DOHH2 (cell line): ENCODE data around the gene CYP26A1.

Source experiments
- EZH2phosphoT487 ChIP-seq: fragments of 200-600 bp; sonication (generic); IDR thresholded peaks from 2 replicates; pipeline ENCODE4 v1.6.1; 2017; ENCODE audit warnings: borderline replicate concordance, mild to moderate bottlenecking, antibody characterized with exemption, low read length, moderate library complexity, mixed read lengths
- TF ChIP-seq, protein P1 (sequence below): fragments of 200-600 bp; sonication (generic); IDR thresholded peaks from one replicate; pipeline ENCODE4 v1.5.1; 2014; ENCODE audit warnings: antibody characterized with exemption, mild to moderate bottlenecking, low read depth, low read length; ENCODE audit not compliant: poor library complexity, severe bottlenecking

DNA sequence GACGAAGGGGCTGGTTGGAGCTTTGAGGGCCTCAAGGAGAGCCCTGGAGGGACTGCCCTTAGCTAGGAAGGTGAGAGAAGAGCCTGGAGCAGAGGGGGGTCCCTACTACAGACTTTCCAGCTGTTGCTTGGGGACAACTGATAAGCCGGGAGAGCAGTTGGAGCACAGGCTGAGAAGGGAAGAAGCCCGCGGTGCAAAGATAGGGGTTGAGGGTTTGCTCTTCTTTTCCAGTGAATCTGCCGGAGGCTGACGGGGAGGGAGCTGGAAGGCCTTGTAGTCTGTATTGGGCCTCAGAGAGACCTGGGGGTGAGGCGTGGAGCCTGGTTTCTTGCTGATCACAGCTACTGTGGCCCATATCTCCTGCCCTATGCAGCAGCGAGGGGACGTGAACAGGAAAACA is 23.7 kb downstream of the CYP26A1 start:
- TF ChIP-seq, protein P1, sequence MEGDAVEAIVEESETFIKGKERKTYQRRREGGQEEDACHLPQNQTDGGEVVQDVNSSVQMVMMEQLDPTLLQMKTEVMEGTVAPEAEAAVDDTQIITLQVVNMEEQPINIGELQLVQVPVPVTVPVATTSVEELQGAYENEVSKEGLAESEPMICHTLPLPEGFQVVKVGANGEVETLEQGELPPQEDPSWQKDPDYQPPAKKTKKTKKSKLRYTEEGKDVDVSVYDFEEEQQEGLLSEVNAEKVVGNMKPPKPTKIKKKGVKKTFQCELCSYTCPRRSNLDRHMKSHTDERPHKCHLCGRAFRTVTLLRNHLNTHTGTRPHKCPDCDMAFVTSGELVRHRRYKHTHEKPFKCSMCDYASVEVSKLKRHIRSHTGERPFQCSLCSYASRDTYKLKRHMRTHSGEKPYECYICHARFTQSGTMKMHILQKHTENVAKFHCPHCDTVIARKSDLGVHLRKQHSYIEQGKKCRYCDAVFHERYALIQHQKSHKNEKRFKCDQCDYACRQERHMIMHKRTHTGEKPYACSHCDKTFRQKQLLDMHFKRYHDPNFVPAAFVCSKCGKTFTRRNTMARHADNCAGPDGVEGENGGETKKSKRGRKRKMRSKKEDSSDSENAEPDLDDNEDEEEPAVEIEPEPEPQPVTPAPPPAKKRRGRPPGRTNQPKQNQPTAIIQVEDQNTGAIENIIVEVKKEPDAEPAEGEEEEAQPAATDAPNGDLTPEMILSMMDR: no peak
- no peak for TF ChIP-seq EZH2phosphoT487
